Keratinocyte (primary cell): ENCODE measurements around the gene AFTPH. TPM values are rescaled to one million over a fixed set of nuclear protein-coding genes. Genes with fewer than 3 reads are reported as not detected.

ENCODE experiments used
- DNase-seq: peaks from one replicate; pipeline ENCODE4 v3.0.0-alpha.2; 2011; ENCODE audit warnings: low read depth, missing footprints, low spot score
- FAIRE-seq: peaks from 2 replicates; lab custom pipeline; 2011; peaks lifted over from hg19 to GRCh38; lab: Jason Lieb, UNC
- H2AFZ ChIP-seq: 2 replicates; pipeline ENCODE4 v1.6.0; 2012; ENCODE audit warnings: low read length, control low read depth, inconsistent platforms; ENCODE audit not compliant: control insufficient read depth
- H3K27ac ChIP-seq: 2 replicates; pipeline ENCODE4 v1.5.1; 2011; ENCODE audit warnings: low read length; ENCODE audit not compliant: control insufficient read depth, insufficient read depth
- H3K27me3 ChIP-seq: 3 replicates; pipeline ENCODE4 v1.6.0; 2011; ENCODE audit warnings: low read length; ENCODE audit not compliant: control insufficient read depth, insufficient read depth; ENCODE audit errors: extremely low read depth
- H3K36me3 ChIP-seq, 2 experiments: 2 replicates in 1 of 2; 3 replicates in 1 of 2; pipeline ENCODE4 v1.5.1; 2011; ENCODE audit warnings: low read length in 2 of 2, mild to moderate bottlenecking in 1 of 2; ENCODE audit not compliant: control insufficient read depth in 2 of 2, insufficient read depth in 2 of 2; ENCODE audit errors: extremely low read depth in 1 of 2
- H3K4me1 ChIP-seq: 3 replicates; pipeline ENCODE4 v1.5.1; 2011; ENCODE audit warnings: low read length; ENCODE audit not compliant: control insufficient read depth, insufficient read depth; ENCODE audit errors: extremely low read depth
- H3K4me2 ChIP-seq: 3 replicates; pipeline ENCODE4 v1.6.0; 2011; ENCODE audit warnings: low read depth, low read length; ENCODE audit not compliant: control insufficient read depth, insufficient read depth; ENCODE audit errors: extremely low read depth
- H3K4me3 ChIP-seq, 3 experiments: fragments of 200-600 bp in 1 of 3; sonication (generic) in 1 of 3; 2 replicates in 2 of 3; 3 replicates in 1 of 3; pipeline ENCODE4 v1.5.1; 2011 to 2016; ENCODE audit warnings: low read length in 3 of 3, mild to moderate bottlenecking in 3 of 3, control low read depth in 2 of 3, inconsistent platforms in 1 of 3, low read depth in 1 of 3, mixed read lengths in 1 of 3, mixed run types in 1 of 3, moderate library complexity in 1 of 3; ENCODE audit not compliant: control insufficient read depth in 2 of 3, insufficient read depth in 2 of 3; ENCODE audit errors: extremely low read depth in 1 of 3
- H3K79me2 ChIP-seq: 2 replicates; pipeline ENCODE4 v1.6.0; 2012; ENCODE audit warnings: low read length; ENCODE audit not compliant: control insufficient read depth, insufficient read depth
- H3K9ac ChIP-seq: 3 replicates; pipeline ENCODE4 v1.6.0; 2011; ENCODE audit warnings: low read length; ENCODE audit not compliant: control insufficient read depth, insufficient read depth; ENCODE audit errors: extremely low read depth
- H3K9me1 ChIP-seq: 3 replicates; pipeline ENCODE4 v1.6.0; 2011; ENCODE audit warnings: low read length; ENCODE audit not compliant: control insufficient read depth, insufficient read depth; ENCODE audit errors: extremely low read depth
- H3K9me3 ChIP-seq: 2 replicates; pipeline ENCODE4 v1.5.1; 2012; ENCODE audit warnings: low read depth, low read length; ENCODE audit not compliant: control insufficient read depth
- H4K20me1 ChIP-seq: 3 replicates; pipeline ENCODE4 v1.6.0; 2011; ENCODE audit warnings: low read length; ENCODE audit not compliant: control insufficient read depth, insufficient read depth; ENCODE audit errors: extremely low read depth
- EZH2 ChIP-seq: IDR thresholded peaks from one replicate; pipeline ENCODE4 v1.6.1; 2012; ENCODE audit warnings: inconsistent platforms, mild to moderate bottlenecking, low read length, moderate library complexity
- dilution Hi-C: fragments of 300-500 bp; cut with MboI; formaldehyde crosslinking; loops from one replicate; pipeline ENCODE4 v1.7.0; 2020; ENCODE audit warnings: low sequenced_read_pairs; ENCODE audit not compliant: extremely low pct_ligation_motif_present
- polyA plus RNA-seq, 5 experiments: library from polyadenylated mRNA; depleted of rRNA in 3 of 5; stranded (reverse) in 3 of 5; stranded (forward) in 1 of 5; unstranded in 1 of 5; fragments of >200 nt; gene quantifications; 1 replicate in 1 of 5; 2 replicates in 3 of 5; 3 replicates in 1 of 5; pipeline versions ENCODE4 v1.2.1 to v1.2.3, GENCODE V29; 2011 to 2012; ENCODE audit warnings: missing spikeins in 2 of 5, low read depth in 1 of 5, low replicate concordance in 1 of 5
- TF ChIP-seq, protein P1 (sequence below), 3 experiments: IDR thresholded peaks in 1 of 3; conservative IDR thresholded peaks in 1 of 3; optimal IDR thresholded peaks in 1 of 3; 2 replicates in 2 of 3; 3 replicates in 1 of 3; pipeline versions ENCODE3 to v1.5.1; 2011; ENCODE audit warnings: low read length in 3 of 3, mild to moderate bottlenecking in 3 of 3, moderate library complexity in 2 of 3, control low read depth in 1 of 3, inconsistent platforms in 1 of 3; ENCODE audit not compliant: insufficient read depth in 2 of 3; ENCODE audit errors: extremely low read depth in 1 of 3

AFTPH gene
- polyA plus RNA-seq, 1 donor (not counting 4 experiments of a cell fraction or from before 2014, with no cell fraction given), result 28.3 TPM

DNA sequence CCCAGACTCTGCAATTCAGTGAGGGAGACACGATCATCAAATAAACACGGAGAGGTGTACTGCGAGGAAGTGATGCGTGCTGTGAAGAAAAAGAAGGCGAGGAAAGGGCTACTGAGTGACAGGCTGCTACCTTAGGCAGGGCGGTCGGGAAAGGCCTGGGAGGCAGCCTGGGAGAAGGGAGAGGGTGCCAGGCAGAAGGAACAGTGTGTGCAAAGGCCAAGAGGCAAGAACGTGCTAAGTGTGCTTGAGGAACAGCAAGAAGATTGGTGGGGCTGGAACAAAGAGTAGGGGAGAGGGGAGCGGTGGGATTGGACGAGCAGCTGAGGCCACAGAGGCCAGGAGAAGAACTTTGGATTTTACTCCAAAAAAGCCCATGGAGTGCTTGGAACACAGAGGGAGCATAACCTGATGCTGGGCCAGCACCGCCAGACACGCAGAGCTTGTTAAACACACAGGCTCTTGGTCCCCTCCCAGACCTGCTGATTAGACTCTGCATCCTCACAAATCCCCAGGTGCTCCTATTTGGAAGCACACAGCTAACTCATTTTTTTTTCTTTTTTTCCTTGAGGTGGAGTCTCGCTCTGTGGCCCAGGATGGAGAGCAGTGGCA lies 99.2 kb downstream of the AFTPH start:
- Histone ChIP-seq H3K79me2 (no peaks in the 10 kb centered on the region), H3K27me3 (no peaks in the 10 kb centered on the region), H4K20me1 (no peaks in the 10 kb centered on the region), H3K4me1 (peaks cover under 1% of the 10 kb centered on the region), H3K9ac (no peak overlapping the region), H3K36me3 (no peaks in the 10 kb centered on the region), H3K9me1 (no peaks in the 10 kb centered on the region), H3K27ac (no peak overlapping the region), H2AFZ (no peak overlapping the region), H3K4me3 (no peak overlapping the region), H3K9me3 (no peaks in the 10 kb centered on the region), H3K4me2 (no peak overlapping the region)
- dilution Hi-C loops, result no loop called here
- DNase-seq (no peak), FAIRE-seq (no peak)
- no peak for TF ChIP-seq EZH2
- TF ChIP-seq, protein P1, sequence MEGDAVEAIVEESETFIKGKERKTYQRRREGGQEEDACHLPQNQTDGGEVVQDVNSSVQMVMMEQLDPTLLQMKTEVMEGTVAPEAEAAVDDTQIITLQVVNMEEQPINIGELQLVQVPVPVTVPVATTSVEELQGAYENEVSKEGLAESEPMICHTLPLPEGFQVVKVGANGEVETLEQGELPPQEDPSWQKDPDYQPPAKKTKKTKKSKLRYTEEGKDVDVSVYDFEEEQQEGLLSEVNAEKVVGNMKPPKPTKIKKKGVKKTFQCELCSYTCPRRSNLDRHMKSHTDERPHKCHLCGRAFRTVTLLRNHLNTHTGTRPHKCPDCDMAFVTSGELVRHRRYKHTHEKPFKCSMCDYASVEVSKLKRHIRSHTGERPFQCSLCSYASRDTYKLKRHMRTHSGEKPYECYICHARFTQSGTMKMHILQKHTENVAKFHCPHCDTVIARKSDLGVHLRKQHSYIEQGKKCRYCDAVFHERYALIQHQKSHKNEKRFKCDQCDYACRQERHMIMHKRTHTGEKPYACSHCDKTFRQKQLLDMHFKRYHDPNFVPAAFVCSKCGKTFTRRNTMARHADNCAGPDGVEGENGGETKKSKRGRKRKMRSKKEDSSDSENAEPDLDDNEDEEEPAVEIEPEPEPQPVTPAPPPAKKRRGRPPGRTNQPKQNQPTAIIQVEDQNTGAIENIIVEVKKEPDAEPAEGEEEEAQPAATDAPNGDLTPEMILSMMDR (optimal IDR thresholded peaks at IDR 0.05 in 1 of 3, IDR thresholded peaks at IDR 0.05 in 1 of 3, conservative IDR thresholded peaks at IDR 0.05 in 1 of 3; ENCODE audit: extremely low read depth in 1 of 3, insufficient read depth in 2 of 3, low read length in 3 of 3), result no peak

DNA sequence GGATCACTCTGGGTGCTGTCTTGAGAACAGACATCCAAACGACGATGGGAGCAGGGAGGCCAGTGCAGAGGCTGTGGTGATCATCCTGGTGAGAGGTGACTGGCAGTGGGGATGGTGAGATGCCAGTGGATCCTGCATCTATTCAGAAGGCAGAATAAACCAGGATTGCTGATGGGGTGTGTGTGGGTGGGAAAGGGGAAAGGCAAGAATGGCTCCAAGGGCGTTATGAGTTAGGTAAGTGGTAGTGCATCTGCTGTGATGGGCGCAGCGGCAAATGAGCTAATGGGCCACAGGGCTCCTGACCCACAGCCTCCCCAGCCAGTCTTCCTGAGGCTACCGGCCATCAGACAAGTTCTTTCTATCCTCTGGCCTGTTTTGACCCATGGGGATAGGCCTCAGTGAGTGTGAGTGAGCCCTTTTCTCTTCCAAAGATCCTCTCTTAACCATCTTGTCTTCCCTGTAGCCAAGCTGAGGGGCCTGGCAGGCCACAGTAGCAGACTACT lies 100.0 kb downstream of the AFTPH start:
- Histone ChIP-seq H3K27me3 (no peaks in the 10 kb centered on the region), H3K27ac (no peak overlapping the region), H3K9me3 (no peaks in the 10 kb centered on the region), H2AFZ (no peak overlapping the region), H3K4me1 (peaks cover 5% of the 10 kb centered on the region), H3K4me3 (no peak overlapping the region), H4K20me1 (no peaks in the 10 kb centered on the region), H3K79me2 (no peaks in the 10 kb centered on the region), H3K9me1 (no peaks in the 10 kb centered on the region), H3K36me3 (no peaks in the 10 kb centered on the region), H3K9ac (no peak overlapping the region), H3K4me2 (no peak overlapping the region)
- dilution Hi-C loops, result no loop called here
- TF ChIP-seq, protein P1 (optimal IDR thresholded peaks at IDR 0.05 in 1 of 3, IDR thresholded peaks at IDR 0.05 in 1 of 3, conservative IDR thresholded peaks at IDR 0.05 in 1 of 3; ENCODE audit: extremely low read depth in 1 of 3, insufficient read depth in 2 of 3, low read length in 3 of 3), result no peak
- no peak for TF ChIP-seq EZH2
- DNase-seq, result no peak
- FAIRE-seq, result no peak
